ENCODE measurements around the gene TFCP2. TPM values are rescaled to one million over a fixed set of nuclear protein-coding genes. Genes with fewer than 3 reads are reported as not detected.

Gene TFCP2
- total and polyA plus RNA-seq, 8 donors = 6.7 to 56.2 (median 9.2) TPM

DNA sequence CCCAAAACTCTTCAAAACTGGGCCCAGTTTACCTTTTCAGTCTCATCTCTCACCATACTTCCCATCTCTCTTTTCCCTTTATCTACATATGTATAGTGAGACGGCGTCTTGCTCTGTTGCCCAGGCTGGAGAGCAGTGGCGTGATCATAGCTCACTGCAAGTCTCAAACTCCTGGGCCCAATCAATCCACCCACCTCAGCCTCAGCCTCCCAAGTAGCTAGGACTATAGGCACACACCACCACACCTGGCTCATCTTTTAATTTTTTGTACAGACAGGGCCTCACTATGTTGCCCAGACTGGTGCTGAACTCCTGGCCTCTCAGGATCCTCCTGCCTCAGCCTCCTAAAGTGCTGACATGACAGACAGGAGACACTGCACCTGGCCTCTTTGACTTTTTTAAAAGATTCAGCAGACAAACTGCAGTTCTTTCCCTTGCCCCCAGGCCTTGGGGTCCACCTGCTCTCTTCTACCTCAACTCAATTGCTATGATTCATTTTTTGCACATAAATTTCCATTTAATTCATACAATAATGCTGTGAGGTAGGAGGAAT is 33.6 kb downstream of the TFCP2 start:
- Histone ChIP-seq H3K4me1 (no peaks in the 10 kb centered on the region), H3K27me3 (no peaks in the 10 kb centered on the region), H3K9me3 (no peaks in the 10 kb centered on the region), H3K27ac (no peak overlapping the region), H3K36me3 (peaks cover 4 to 22% (median 20%) of the 10 kb centered on the region in 4 donors), H3K4me3 (no peak overlapping the region)
- intact Hi-C loops (cut with DNase I; ENCODE audit: low total_unique reads) = no loop called here
- no peak for DNase-seq
- WGBS, 5 donors = 94 to 98% (median 96%) methylated on average over 3 of the region's 3 CpGs
- TF ChIP-seq CTCF (IDR thresholded peaks at IDR 0.05) (no peak), POLR2A (IDR thresholded peaks at IDR 0.05) (no peak), EP300 (IDR thresholded peaks at IDR 0.05) (no peak), POLR2AphosphoS5 (IDR thresholded peaks at IDR 0.05) (no peak)

GRCh38 chr12:51132693-51133092 is 40.2 kb downstream of the TFCP2 start:
- Histone ChIP-seq H3K27me3 (no peaks in the 10 kb centered on the region), H3K36me3 (peaks cover 0 to 18% (median 6%) of the 10 kb centered on the region in 4 donors), H3K27ac (no peak overlapping the region), H3K9me3 (no peaks in the 10 kb centered on the region), H3K4me3 (no peak overlapping the region), H3K4me1 (no peaks in the 10 kb centered on the region)
- TF ChIP-seq POLR2A (IDR thresholded peaks at IDR 0.05) = no peak
- TF ChIP-seq EP300 (IDR thresholded peaks at IDR 0.05) = no peak
- no peak for TF ChIP-seq CTCF (IDR thresholded peaks at IDR 0.05)
- TF ChIP-seq POLR2AphosphoS5 (IDR thresholded peaks at IDR 0.05) = no peak
- 66 to 89% (median 89%) methylated on average over 5 of the region's 5 CpGs for WGBS, 5 donors
- intact Hi-C loops (cut with DNase I; ENCODE audit: low total_unique reads) = no loop called here
- no peak for DNase-seq

DNA sequence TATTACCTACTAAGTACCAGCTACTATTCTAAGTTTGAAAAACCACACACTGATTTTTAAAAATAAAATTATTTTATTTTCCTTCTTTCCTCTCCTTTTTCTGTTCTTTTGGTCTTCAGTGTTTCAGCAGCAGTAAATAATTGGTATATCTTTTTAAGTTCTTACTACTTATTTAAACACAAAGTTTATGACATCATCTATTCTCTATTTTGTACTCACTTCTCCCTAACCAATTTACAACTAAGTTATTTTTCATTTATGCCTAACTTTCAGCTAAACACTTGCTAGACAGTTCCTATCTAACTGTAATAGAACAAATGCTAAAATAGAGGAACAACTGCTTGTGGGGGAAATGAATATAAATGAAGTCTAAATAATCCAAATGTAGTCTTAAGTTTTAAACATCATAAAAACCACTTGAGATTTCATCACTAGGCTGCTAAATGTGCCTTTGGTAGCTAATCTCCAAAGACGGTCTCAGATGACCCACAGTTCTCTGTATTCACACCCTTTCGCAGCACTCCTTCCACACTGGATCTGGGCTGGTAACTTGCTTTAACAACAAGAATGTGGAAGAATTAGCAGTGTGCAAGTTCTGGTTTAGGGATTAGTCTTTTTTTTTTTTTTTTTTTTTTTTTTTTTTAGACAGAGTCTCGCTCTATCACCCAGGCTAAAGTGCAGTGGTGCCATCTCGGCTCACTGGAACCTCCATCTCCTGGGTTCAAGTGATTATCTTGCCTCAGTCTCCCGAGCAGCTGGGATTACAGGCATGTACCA is 41.0 kb downstream of the TFCP2 start:
- Histone ChIP-seq H3K9me3 (no peaks in the 10 kb centered on the region), H3K27me3 (no peaks in the 10 kb centered on the region), H3K36me3 (peaks cover 0 to 18% (median 6%) of the 10 kb centered on the region in 4 donors), H3K4me1 (no peaks in the 10 kb centered on the region), H3K4me3 (no peak overlapping the region), H3K27ac (no peak overlapping the region)
- DNase-seq = no peak
- TF ChIP-seq POLR2AphosphoS5 (IDR thresholded peaks at IDR 0.05) = no peak
- TF ChIP-seq EP300 (IDR thresholded peaks at IDR 0.05) = no peak
- no peak for TF ChIP-seq CTCF (IDR thresholded peaks at IDR 0.05)
- no peak for TF ChIP-seq POLR2A (IDR thresholded peaks at IDR 0.05)
- 86 to 99% (median 90%) methylated on average over 5 of the region's 5 CpGs for WGBS, 5 donors
- intact Hi-C loops (cut with DNase I; ENCODE audit: low total_unique reads) = no loop called here

DNA sequence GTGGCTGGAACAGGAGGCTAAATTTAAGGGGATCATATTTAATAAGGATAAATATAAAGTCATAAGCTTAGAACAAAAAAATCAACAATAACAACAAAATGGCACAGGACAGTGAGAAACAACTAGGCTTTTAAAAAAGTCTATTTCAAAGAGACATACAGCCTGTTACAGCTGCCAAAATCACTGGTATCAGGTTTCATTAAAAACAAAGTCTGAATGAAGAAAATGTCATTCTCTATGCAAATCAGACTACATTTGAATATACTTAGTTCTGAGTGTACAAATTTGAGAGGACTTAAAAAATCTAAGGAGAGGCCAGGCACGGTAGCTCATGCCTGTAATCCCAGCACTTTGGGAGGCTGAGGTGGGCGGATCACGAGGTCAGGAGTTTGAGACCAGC is 44.0 kb downstream of the TFCP2 start:
- H3K36me3 ChIP-seq = peaks cover 7 to 19% (median 13%) of the 10 kb centered on the region in 4 donors
- intact Hi-C loops (cut with DNase I; ENCODE audit: low total_unique reads) = no loop called here
- no peak overlapping the region for H3K27ac ChIP-seq
- H3K9me3 ChIP-seq = no peaks in the 10 kb centered on the region
- no peak for DNase-seq
- no peaks in the 10 kb centered on the region for H3K27me3 ChIP-seq
- TF ChIP-seq CTCF (IDR thresholded peaks at IDR 0.05) = no peak
- no peak for TF ChIP-seq POLR2AphosphoS5 (IDR thresholded peaks at IDR 0.05)
- TF ChIP-seq POLR2A (IDR thresholded peaks at IDR 0.05) = no peak
- no peak for TF ChIP-seq EP300 (IDR thresholded peaks at IDR 0.05)
- no peak overlapping the region for H3K4me3 ChIP-seq
- 78 to 94% (median 88%) methylated on average over 3 of the region's 3 CpGs for WGBS, 5 donors
- H3K4me1 ChIP-seq = no peaks in the 10 kb centered on the region
